Prostate gland (tissue), 2 donors: ENCODE results near the gene CSPG4. TPM values are rescaled to one million over a fixed set of nuclear protein-coding genes. Genes with fewer than 3 reads are reported as not detected.

Experiments used
- DNase-seq: peaks from one replicate; pipeline ENCODE4 v3.0.0-alpha.2; 2019; ENCODE audit warnings: low spot score
- H3K27ac ChIP-seq, 2 donors: fragments of 200-600 bp; sonication (generic); 2 replicates each; pipeline ENCODE4 v1.5.1; 2017 to 2019
- H3K27me3 ChIP-seq: fragments of 200-600 bp; sonication (generic); replicated peaks from 2 replicates; pipeline ENCODE4 v1.5.1; 2019; ENCODE audit not compliant: insufficient read depth
- H3K36me3 ChIP-seq, 2 donors: fragments of 200-600 bp; sonication (generic); 1 replicate in 1 of 2; 2 replicates in 1 of 2; pipeline versions ENCODE4 v1.5.1 to v1.8.1; 2017 to 2019
- H3K4me1 ChIP-seq: fragments of 200-600 bp; sonication (generic); replicated peaks from 2 replicates; pipeline ENCODE4 v1.5.1; 2019
- H3K4me3 ChIP-seq, 2 donors: fragments of 200-600 bp; sonication (generic); 2 replicates each; pipeline ENCODE4 v1.5.1; 2017 to 2019
- H3K9me3 ChIP-seq: fragments of 200-600 bp; sonication (generic); 2 replicates; pipeline ENCODE4 v1.5.1; 2017
- POLR2A ChIP-seq: fragments of 450-650 bp; IDR thresholded peaks from one replicate; pipeline ENCODE4 v1.6.1; 2016; ENCODE audit warnings: antibody characterized with exemption, mild to moderate bottlenecking
- POLR2AphosphoS5 ChIP-seq: sonication (generic); formaldehyde crosslinking; IDR thresholded peaks from one replicate; pipeline ENCODE4 v1.6.1; 2017; ENCODE audit warnings: antibody characterized with exemption
- WGBS: methylation state at CpG from one replicate; pipeline ENCODE4 v1.1.5; 2018; 5-methylcytosine and 5-hydroxymethylcytosine counted together
- intact Hi-C: fragments of 100-400 bp; cut with DNase I; formaldehyde crosslinking; loops from one replicate; pipeline ENCODE4 v1.14.2; 2022
- total RNA-seq, 2 donors: library from RNA; depleted of rRNA; stranded (reverse); fragments of >200 nt; gene quantifications; one replicate each; pipeline ENCODE4 v1.1.0, GENCODE V29; 2016
- TF ChIP-seq, protein P1 (sequence below), 4 experiments: fragments of 200-600 bp in 2 of 4; fragments of 450-650 bp in 2 of 4; sonication (generic) in 2 of 4; IDR thresholded peaks; 1 replicate in 3 of 4; 2 replicates in 1 of 4; pipeline ENCODE4 v1.5.1; 2016 to 2019; ENCODE audit warnings: antibody characterized with exemption in 4 of 4, mild to moderate bottlenecking in 2 of 4, moderate library complexity in 2 of 4

CSPG4 gene
- total RNA-seq, 2 donors from 2014 or later, result 14.3 to 29.4 TPM

DNA sequence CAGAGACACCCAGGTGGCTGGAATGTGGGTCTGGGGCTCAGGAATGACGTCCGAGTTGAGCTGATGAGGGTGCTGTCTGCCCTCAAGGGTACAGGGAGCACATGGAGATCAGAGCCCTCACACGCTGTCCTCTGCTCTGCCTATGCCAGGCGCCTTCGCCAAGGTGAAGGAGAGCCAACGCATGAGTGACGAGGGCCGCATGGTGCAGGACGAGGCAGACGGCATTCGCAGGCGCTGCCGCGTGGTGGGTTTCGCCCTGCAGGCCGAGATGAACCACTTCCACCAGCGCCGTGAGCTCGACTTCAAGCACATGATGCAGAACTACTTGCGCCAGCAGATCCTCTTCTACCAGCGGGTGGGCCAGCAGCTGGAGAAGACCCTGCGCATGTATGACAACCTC lies 55.8 kb downstream of the CSPG4 start:
- Histone ChIP-seq H3K27ac (no peak overlapping the region), H3K36me3 (no peaks in the 10 kb centered on the region), H3K27me3 (no peaks in the 10 kb centered on the region), H3K4me3 (no peak overlapping the region), H3K4me1 (peaks cover 18% of the 10 kb centered on the region), H3K9me3 (no peaks in the 10 kb centered on the region)
- intact Hi-C loops, result no loop called here
- no peak for DNase-seq
- no peak for TF ChIP-seq POLR2AphosphoS5
- TF ChIP-seq, protein P1, sequence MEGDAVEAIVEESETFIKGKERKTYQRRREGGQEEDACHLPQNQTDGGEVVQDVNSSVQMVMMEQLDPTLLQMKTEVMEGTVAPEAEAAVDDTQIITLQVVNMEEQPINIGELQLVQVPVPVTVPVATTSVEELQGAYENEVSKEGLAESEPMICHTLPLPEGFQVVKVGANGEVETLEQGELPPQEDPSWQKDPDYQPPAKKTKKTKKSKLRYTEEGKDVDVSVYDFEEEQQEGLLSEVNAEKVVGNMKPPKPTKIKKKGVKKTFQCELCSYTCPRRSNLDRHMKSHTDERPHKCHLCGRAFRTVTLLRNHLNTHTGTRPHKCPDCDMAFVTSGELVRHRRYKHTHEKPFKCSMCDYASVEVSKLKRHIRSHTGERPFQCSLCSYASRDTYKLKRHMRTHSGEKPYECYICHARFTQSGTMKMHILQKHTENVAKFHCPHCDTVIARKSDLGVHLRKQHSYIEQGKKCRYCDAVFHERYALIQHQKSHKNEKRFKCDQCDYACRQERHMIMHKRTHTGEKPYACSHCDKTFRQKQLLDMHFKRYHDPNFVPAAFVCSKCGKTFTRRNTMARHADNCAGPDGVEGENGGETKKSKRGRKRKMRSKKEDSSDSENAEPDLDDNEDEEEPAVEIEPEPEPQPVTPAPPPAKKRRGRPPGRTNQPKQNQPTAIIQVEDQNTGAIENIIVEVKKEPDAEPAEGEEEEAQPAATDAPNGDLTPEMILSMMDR (IDR thresholded peaks at IDR 0.05), result no peak
- TF ChIP-seq POLR2A, result no peak
- WGBS, result 93% methylated on average over 22 of the region's 22 CpGs

DNA sequence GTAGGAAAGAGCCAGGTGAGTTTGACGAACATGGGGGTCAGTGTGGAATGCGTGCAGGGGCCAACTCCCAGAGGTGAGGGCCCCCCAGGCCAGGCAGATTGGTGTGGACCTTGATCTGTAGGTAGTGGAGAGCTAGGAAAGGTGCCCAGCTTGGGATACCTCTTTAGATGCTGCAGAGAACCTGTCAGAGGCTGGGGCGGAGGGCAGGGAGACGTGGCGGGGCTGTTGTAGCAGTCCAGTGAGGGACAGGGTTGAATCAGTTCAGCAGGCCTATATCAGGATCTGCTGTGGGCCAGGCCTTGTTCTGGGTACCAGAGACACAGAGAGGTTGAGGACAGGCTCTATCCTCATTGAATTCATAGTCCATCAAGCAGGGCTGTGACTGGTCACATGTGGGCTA lies 56.3 kb downstream of the CSPG4 start:
- H3K4me3 ChIP-seq, result no peak overlapping the region
- H3K27me3 ChIP-seq, result no peaks in the 10 kb centered on the region
- no peaks in the 10 kb centered on the region for H3K36me3 ChIP-seq
- no peak overlapping the region for H3K27ac ChIP-seq
- H3K4me1 ChIP-seq, result peaks cover 22% of the 10 kb centered on the region
- no peak for DNase-seq
- TF ChIP-seq POLR2A (no peak), POLR2AphosphoS5 (no peak)
- TF ChIP-seq, protein P1 (IDR thresholded peaks at IDR 0.05), result no peak
- intact Hi-C loops, result no loop called here
- WGBS, result 92% methylated on average over 5 of the region's 5 CpGs
- H3K9me3 ChIP-seq, result no peaks in the 10 kb centered on the region

DNA sequence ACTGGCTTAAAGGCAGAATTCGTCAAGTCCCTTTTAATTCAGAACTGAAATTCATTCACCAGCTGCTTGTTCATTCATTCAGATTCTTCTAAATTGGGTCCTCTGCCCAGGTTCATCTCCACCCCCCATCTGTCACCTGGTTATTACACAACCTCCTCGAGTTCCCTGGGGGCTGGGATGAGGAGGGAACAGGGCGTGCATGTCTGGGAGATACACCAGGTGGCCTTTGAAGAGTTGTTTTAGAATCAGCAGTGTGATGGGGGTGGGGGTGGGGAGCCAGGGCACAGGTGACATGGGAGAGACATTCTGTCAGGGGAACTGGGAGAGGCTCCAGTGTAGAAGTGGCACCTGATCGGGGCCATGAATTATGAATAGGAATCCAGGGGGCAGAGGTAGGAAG lies 56.7 kb downstream of the CSPG4 start:
- TF ChIP-seq, protein P1 (IDR thresholded peaks at IDR 0.05), result no peak
- TF ChIP-seq POLR2AphosphoS5 (no peak), POLR2A (no peak)
- DNase-seq, result no peak
- peaks cover 23% of the 10 kb centered on the region for H3K4me1 ChIP-seq
- H3K9me3 ChIP-seq, result no peaks in the 10 kb centered on the region
- intact Hi-C loops, result no loop called here
- no peak overlapping the region for H3K27ac ChIP-seq
- 52% methylated on average over 4 of the region's 4 CpGs for WGBS
- no peaks in the 10 kb centered on the region for H3K27me3 ChIP-seq
- no peak overlapping the region for H3K4me3 ChIP-seq
- H3K36me3 ChIP-seq, result no peaks in the 10 kb centered on the region

DNA sequence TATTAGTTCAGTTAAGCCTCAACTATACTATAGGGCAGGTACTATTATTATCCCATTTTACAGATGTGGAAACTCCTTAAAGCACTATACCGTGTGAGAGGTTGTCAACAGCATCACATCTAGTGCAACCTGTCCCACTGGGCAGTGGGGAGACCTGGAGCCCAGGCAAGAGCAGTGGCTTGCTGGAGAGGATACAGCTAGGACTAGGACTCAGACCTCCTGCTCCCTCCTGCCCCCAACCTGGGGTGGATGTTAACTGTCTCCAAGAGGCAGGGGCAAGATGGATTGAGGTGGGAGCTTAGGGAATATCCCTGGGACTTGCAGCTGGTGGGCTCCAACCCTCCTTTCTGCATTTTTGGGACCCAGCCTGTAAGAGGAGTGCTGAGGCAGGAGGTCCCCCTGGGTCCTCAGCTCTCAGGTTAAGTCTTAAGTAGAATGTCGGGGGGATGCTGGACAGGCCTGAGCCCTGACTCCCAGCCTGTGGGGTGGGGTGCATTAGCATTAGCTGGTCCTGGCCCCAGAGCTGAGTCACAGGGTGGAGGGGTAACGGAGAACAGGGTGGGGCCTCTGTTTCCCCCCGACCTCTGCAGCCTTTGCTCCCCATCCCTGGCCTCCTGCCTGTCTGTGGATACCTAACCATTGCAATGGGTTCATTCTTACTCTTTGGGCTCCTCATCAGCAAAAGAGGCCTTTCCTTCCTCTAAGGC lies 58.3 kb downstream of the CSPG4 start:
- H3K9me3 ChIP-seq, result no peaks in the 10 kb centered on the region
- WGBS, result 70% methylated on average over 4 of the region's 4 CpGs
- no peak overlapping the region for H3K27ac ChIP-seq
- no peak for DNase-seq
- H3K36me3 ChIP-seq, result no peaks in the 10 kb centered on the region
- no peak overlapping the region for H3K4me3 ChIP-seq
- intact Hi-C loops, result no loop called here
- TF ChIP-seq, protein P1 (IDR thresholded peaks at IDR 0.05), result no peak
- no peak for TF ChIP-seq POLR2A
- TF ChIP-seq POLR2AphosphoS5, result no peak
- no peaks in the 10 kb centered on the region for H3K27me3 ChIP-seq
- H3K4me1 ChIP-seq, result peaks cover 24% of the 10 kb centered on the region

DNA sequence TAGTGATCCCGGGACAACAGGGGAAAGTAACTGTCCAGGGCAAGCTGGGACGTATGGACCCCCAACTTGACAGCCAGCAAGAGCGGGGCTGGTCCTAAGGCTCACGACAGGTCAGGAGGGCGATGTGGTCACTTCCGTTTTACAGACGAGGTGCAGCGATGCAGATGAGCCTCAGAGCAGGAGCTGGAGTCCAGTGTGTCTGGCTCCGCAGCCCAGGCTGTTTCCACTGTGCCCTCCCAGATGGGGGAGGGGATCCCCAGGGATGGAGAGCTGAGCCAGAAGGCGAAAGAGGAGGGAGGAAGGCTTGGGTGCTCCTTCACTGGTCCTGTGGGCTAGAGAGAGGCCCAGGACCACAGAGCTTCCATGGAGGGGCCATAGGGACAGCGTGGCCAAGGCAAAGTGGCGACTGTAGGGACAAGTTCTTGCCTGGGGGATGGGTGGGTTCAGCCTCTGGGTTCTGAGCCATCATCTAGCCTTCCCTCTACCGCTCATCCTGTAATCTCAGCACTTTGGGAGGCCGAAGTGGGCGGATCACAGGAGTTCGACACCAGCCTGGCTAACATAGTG lies 59.2 kb downstream of the CSPG4 start:
- Histone ChIP-seq H3K27me3 (no peaks in the 10 kb centered on the region), H3K4me1 (peaks cover 33% of the 10 kb centered on the region), H3K4me3 (no peak overlapping the region), H3K36me3 (no peaks in the 10 kb centered on the region), H3K27ac (no peak overlapping the region), H3K9me3 (no peaks in the 10 kb centered on the region)
- WGBS, result 75% methylated on average over 16 of the region's 16 CpGs
- intact Hi-C loops, result no loop called here
- DNase-seq, result no peak
- TF ChIP-seq POLR2AphosphoS5 (no peak), POLR2A (no peak)
- TF ChIP-seq, protein P1 (IDR thresholded peaks at IDR 0.05), result no peak
